Measurements from ENCODE around the gene ATG2B.
"Not testable (repeated sequence)": the region's sequence is repeated elsewhere in the genome, so short reads cannot be mapped to it uniquely, and the experiment has no call there.

ATG2B gene

GRCh38 chr14:96247031-96247430, 116.1 kb downstream of the ATG2B start:
- no peak for DNase-seq

GRCh38 chr14:96246539-96246847, 116.6 kb downstream of the ATG2B start:
- no peak for DNase-seq

GRCh38 chr14:96245710-96246538, 117.2 kb downstream of the ATG2B start:
- no peak for DNase-seq

GRCh38 chr14:96245074-96245473, 118.1 kb downstream of the ATG2B start:
- not testable (repeated sequence) for DNase-seq

GRCh38 chr14:96243785-96244184, 119.4 kb downstream of the ATG2B start:
- DNase-seq, result no peak

GRCh38 chr14:96242126-96242525, 121.0 kb downstream of the ATG2B start:
- no peak for DNase-seq

GRCh38 chr14:96240641-96241040, 122.5 kb downstream of the ATG2B start:
- no peak for DNase-seq

- no peak for DNase-seq
These were observed 123.4 kb downstream of the ATG2B start for GRCh38 chr14:96239711-96240141.

- no peak for DNase-seq
These were observed 124.4 kb downstream of the ATG2B start for GRCh38 chr14:96238676-96239265.

GRCh38 chr14:96237641-96238040, 125.5 kb downstream of the ATG2B start:
- no peak for DNase-seq

GRCh38 chr14:96235426-96235825, 127.7 kb downstream of the ATG2B start:
- DNase-seq, result no peak

GRCh38 chr14:96233661-96234060, 129.5 kb downstream of the ATG2B start:
- no peak for DNase-seq

GRCh38 chr14:96232506-96232905, 130.6 kb downstream of the ATG2B start:
- no peak for DNase-seq

GRCh38 chr14:96231526-96232130, 131.5 kb downstream of the ATG2B start:
- DNase-seq, result no peak

GRCh38 chr14:96231056-96231455, 132.1 kb downstream of the ATG2B start:
- DNase-seq, result no peak

- DNase-seq, result no peak
These were observed 133.8 kb downstream of the ATG2B start for GRCh38 chr14:96229315-96229714.

Data from Kasumi-1 (cell line).